GM18867 (cell line): ENCODE measurements around the gene LRRC72.
"Not testable (repeated sequence)": the region's sequence is repeated elsewhere in the genome, so short reads cannot be mapped to it uniquely, and the experiment has no call there.

ENCODE experiments used
- ATAC-seq: cut with Tn5 transposase; IDR thresholded peaks from one replicate; pipeline ENCODE4 v1.9.1; 2021; ENCODE audit warnings: mild to moderate bottlenecking, moderate library complexity; ENCODE audit not compliant: unreplicated experiment

The LRRC72 gene

GRCh38 chr7:16571941-16572340 is 45.3 kb downstream of the LRRC72 start:
- no peak for ATAC-seq

- no peak for ATAC-seq
These were observed 52.6 kb downstream of the LRRC72 start for GRCh38 chr7:16579216-16579615.

- no peak for ATAC-seq
These were observed 54.7 kb downstream of the LRRC72 start for GRCh38 chr7:16581286-16581685.

- no peak for ATAC-seq
These were observed 57.2 kb downstream of the LRRC72 start for GRCh38 chr7:16583834-16584233.

- no peak for ATAC-seq
These were observed 58.9 kb downstream of the LRRC72 start for GRCh38 chr7:16585540-16585939.

GRCh38 chr7:16586081-16586874 is 59.7 kb downstream of the LRRC72 start:
- no peak for ATAC-seq

GRCh38 chr7:16587129-16587528 is 60.5 kb downstream of the LRRC72 start:
- ATAC-seq: no peak

GRCh38 chr7:16587790-16588189 is 61.2 kb downstream of the LRRC72 start:
- no peak for ATAC-seq

GRCh38 chr7:16589881-16590280 is 63.3 kb downstream of the LRRC72 start:
- no peak for ATAC-seq

GRCh38 chr7:16590424-16590823 is 63.8 kb downstream of the LRRC72 start:
- ATAC-seq: no peak

- no peak for ATAC-seq
These were observed 65.8 kb downstream of the LRRC72 start for GRCh38 chr7:16592395-16592794.

- no peak for ATAC-seq
These were observed 67.4 kb downstream of the LRRC72 start for GRCh38 chr7:16594061-16594460.

GRCh38 chr7:16594676-16595075 is 68.1 kb downstream of the LRRC72 start:
- no peak for ATAC-seq

- not testable (repeated sequence) for ATAC-seq
These were observed 69.0 kb downstream of the LRRC72 start for GRCh38 chr7:16595596-16595995.

GRCh38 chr7:16598015-16598414 is 71.4 kb downstream of the LRRC72 start:
- ATAC-seq: no peak

GRCh38 chr7:16599860-16600259 is 73.2 kb downstream of the LRRC72 start:
- no peak for ATAC-seq

- no peak for ATAC-seq
These were observed 77.0 kb downstream of the LRRC72 start for GRCh38 chr7:16603633-16604032.

- ATAC-seq: no peak
These were observed 77.4 kb downstream of the LRRC72 start for GRCh38 chr7:16604054-16604453.

GRCh38 chr7:16606704-16607103 is 80.1 kb downstream of the LRRC72 start:
- peak; percentile 59 for ATAC-seq

GRCh38 chr7:16609842-16610450 is 83.3 kb downstream of the LRRC72 start:
- ATAC-seq: peak; percentile 81

GRCh38 chr7:16611711-16612110 is 85.1 kb downstream of the LRRC72 start:
- ATAC-seq: no peak

GRCh38 chr7:16615228-16615627 is 88.6 kb downstream of the LRRC72 start:
- no peak for ATAC-seq

GRCh38 chr7:16616122-16616521 is 89.5 kb downstream of the LRRC72 start:
- no peak for ATAC-seq
